SK-N-SH treated with all-trans-retinoic acid at 6 μM for 48 hours (cell line): ENCODE measurements around the gene UPB1.

Experiments used
- ATAC-seq: fragments of 200-7000 bp; cut with Tn5 transposase; 3 replicates; pipeline ENCODE4 v1.9.1; 2020; ENCODE audit warnings: mild to moderate bottlenecking, moderate library complexity
- ARNTL ChIP-seq: fragments of 450-650 bp; formaldehyde crosslinking; IDR thresholded peaks from 2 replicates; pipeline ENCODE4 v1.5.0; 2020; ENCODE audit warnings: low read depth, mild to moderate bottlenecking, moderate library complexity, borderline replicate concordance
- BACH2 ChIP-seq: fragments of 250-450 bp; sonication (Bioruptor Pico); IDR thresholded peaks from 2 replicates; pipeline ENCODE4 v1.9.0; 2021; ENCODE audit warnings: mild to moderate bottlenecking, borderline replicate concordance
- CSDC2 ChIP-seq: fragments of 250-450 bp; sonication (Bioruptor Pico); IDR thresholded peaks from 2 replicates; pipeline ENCODE4 v1.5.0; 2020; ENCODE audit warnings: mild to moderate bottlenecking, moderate library complexity
- GLIS3 ChIP-seq: fragments of 250-450 bp; sonication (Bioruptor Pico); IDR thresholded peaks from 2 replicates; pipeline ENCODE4 v1.5.0; 2020; ENCODE audit warnings: mild to moderate bottlenecking, moderate library complexity
- ISL1 ChIP-seq: fragments of 250-450 bp; sonication (Bioruptor Pico); IDR thresholded peaks from 2 replicates; pipeline ENCODE4 v2.1.2; 2022; ENCODE audit warnings: mild to moderate bottlenecking, moderate library complexity
- OSR1 ChIP-seq: fragments of 250-450 bp; sonication (Bioruptor Pico); IDR thresholded peaks from 2 replicates; pipeline ENCODE4 v1.8.0; 2022; ENCODE audit warnings: moderate library complexity, mild to moderate bottlenecking, inconsistent platforms
- PATZ1 ChIP-seq: fragments of 250-450 bp; sonication (Bioruptor Pico); IDR thresholded peaks from 2 replicates; pipeline ENCODE4 v1.8.0; 2020; ENCODE audit warnings: mild to moderate bottlenecking, moderate library complexity, borderline replicate concordance
- RARB ChIP-seq: fragments of 250-450 bp; sonication (Bioruptor Pico); IDR thresholded peaks from 2 replicates; pipeline ENCODE4 v1.8.0; 2021; ENCODE audit warnings: mild to moderate bottlenecking, moderate library complexity
- SNAI2 ChIP-seq: fragments of 250-450 bp; sonication (Bioruptor Pico); IDR thresholded peaks from 2 replicates; pipeline ENCODE4 v1.5.0; 2020; ENCODE audit warnings: mild to moderate bottlenecking, moderate library complexity
- TCF4 ChIP-seq: fragments of 250-450 bp; sonication (Bioruptor Pico); IDR thresholded peaks from 2 replicates; pipeline ENCODE4 v1.8.0; 2021; ENCODE audit warnings: mild to moderate bottlenecking, moderate library complexity, borderline replicate concordance
- TOX ChIP-seq: fragments of 250-450 bp; sonication (Bioruptor Pico); IDR thresholded peaks from 2 replicates; pipeline ENCODE4 v1.8.0; 2021; ENCODE audit warnings: mild to moderate bottlenecking, moderate library complexity, borderline replicate concordance
- TSHZ2 ChIP-seq: fragments of 250-450 bp; sonication (Bioruptor Pico); IDR thresholded peaks from 2 replicates; pipeline ENCODE4 v1.5.0; 2020; ENCODE audit warnings: mild to moderate bottlenecking, moderate library complexity
- ZC3H10 ChIP-seq: fragments of 250-450 bp; sonication (Bioruptor Pico); IDR thresholded peaks from 2 replicates; pipeline ENCODE4 v1.5.1; 2021; ENCODE audit warnings: mild to moderate bottlenecking, moderate library complexity
- ZFP3 ChIP-seq: fragments of 250-450 bp; sonication (Bioruptor Pico); IDR thresholded peaks from 2 replicates; pipeline ENCODE4 v1.5.0; 2020; ENCODE audit warnings: mild to moderate bottlenecking, moderate library complexity
- ZNF565 ChIP-seq: fragments of 450-650 bp; formaldehyde crosslinking; conservative IDR thresholded peaks from 2 replicates; pipeline ENCODE4 v1.5.0; 2020; ENCODE audit warnings: low read depth, mild to moderate bottlenecking, moderate library complexity
- ZNF70 ChIP-seq: fragments of 450-650 bp; formaldehyde crosslinking; IDR thresholded peaks from 2 replicates; pipeline ENCODE4 v1.5.0; 2020; ENCODE audit warnings: mild to moderate bottlenecking, moderate library complexity
- ZNF8 ChIP-seq: fragments of 450-650 bp; formaldehyde crosslinking; IDR thresholded peaks from 2 replicates; pipeline ENCODE4 v1.5.0; 2020; ENCODE audit warnings: mild to moderate bottlenecking, moderate library complexity
- TF ChIP-seq, protein P1 (sequence below): fragments of 250-450 bp; sonication (Bioruptor Pico); IDR thresholded peaks from 2 replicates; pipeline ENCODE4 v1.5.1; 2021; ENCODE audit warnings: mild to moderate bottlenecking, moderate library complexity
- TF ChIP-seq, protein P2 (sequence below): fragments of 250-450 bp; sonication (Bioruptor Pico); IDR thresholded peaks from 2 replicates; pipeline ENCODE4 v1.8.0; 2021; ENCODE audit warnings: low read depth, mild to moderate bottlenecking, moderate library complexity, borderline replicate concordance

UPB1 gene

GRCh38 chr22:24502034-24502433 lies 6.9 kb downstream of the UPB1 start:
- no peak for TF ChIP-seq BACH2 (CRISPR knock-in tag)
- TF ChIP-seq, protein P1, sequence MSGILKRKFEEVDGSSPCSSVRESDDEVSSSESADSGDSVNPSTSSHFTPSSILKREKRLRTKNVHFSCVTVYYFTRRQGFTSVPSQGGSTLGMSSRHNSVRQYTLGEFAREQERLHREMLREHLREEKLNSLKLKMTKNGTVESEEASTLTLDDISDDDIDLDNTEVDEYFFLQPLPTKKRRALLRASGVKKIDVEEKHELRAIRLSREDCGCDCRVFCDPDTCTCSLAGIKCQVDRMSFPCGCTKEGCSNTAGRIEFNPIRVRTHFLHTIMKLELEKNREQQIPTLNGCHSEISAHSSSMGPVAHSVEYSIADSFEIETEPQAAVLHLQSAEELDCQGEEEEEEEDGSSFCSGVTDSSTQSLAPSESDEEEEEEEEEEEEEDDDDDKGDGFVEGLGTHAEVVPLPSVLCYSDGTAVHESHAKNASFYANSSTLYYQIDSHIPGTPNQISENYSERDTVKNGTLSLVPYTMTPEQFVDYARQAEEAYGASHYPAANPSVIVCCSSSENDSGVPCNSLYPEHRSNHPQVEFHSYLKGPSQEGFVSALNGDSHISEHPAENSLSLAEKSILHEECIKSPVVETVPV = no peak
- no peak for TF ChIP-seq OSR1 (CRISPR knock-in tag)
- TF ChIP-seq ZNF565 (CRISPR knock-in tag) = no peak
- no peak for TF ChIP-seq RARB (CRISPR knock-in tag)
- no peak for TF ChIP-seq SNAI2
- no peak for TF ChIP-seq GLIS3 (CRISPR knock-in tag)
- no peak for TF ChIP-seq ARNTL (CRISPR knock-in tag)
- no peak for TF ChIP-seq TOX (CRISPR knock-in tag)
- no peak for ATAC-seq

GRCh38 chr22:24502541-24502940 lies 7.4 kb downstream of the UPB1 start:
- ATAC-seq = no peak
- no peak for TF ChIP-seq TSHZ2
- TF ChIP-seq ZNF70 (CRISPR knock-in tag) = no peak
- TF ChIP-seq, protein P2, sequence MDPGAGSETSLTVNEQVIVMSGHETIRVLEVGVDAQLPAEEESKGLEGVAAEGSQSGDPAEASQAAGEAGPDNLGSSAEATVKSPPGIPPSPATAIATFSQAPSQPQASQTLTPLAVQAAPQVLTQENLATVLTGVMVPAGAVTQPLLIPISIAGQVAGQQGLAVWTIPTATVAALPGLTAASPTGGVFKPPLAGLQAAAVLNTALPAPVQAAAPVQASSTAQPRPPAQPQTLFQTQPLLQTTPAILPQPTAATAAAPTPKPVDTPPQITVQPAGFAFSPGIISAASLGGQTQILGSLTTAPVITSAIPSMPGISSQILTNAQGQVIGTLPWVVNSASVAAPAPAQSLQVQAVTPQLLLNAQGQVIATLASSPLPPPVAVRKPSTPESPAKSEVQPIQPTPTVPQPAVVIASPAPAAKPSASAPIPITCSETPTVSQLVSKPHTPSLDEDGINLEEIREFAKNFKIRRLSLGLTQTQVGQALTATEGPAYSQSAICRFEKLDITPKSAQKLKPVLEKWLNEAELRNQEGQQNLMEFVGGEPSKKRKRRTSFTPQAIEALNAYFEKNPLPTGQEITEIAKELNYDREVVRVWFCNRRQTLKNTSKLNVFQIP = no peak
- TF ChIP-seq ISL1 (CRISPR knock-in tag) = no peak
- TF ChIP-seq BACH2 (CRISPR knock-in tag) = no peak

DNA sequence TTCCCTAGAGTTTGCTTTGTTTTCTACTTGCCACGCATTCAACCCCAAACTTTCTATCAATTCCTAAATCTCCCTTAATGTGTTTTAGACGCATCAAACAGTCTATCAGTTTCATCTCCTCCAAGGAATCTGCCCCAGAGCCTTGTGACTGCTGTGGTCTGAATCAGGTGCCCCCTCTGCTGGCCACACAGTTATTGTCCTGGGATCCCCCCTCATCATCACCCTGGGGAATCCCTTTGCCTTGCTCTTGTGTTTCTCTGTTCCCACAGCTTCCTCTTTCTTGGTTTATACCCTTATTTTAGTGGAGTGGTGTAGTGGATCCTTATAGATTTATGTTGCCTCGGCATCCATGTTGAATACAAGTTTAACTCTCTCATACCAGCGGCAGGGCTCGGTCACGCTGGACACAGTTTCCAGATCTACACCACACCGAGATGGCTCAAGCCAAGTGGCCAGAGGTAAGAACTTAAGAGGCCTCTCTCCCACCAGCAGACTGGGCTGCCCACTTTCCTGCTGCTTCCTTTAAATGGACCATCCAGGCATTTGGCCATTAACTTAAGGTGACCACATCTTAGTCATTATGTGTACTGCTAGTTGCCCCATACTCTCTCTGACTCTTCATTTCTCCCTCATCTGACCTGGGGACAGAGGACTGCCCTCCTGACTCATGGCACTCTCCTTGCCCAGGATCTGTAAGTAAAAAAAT lies 8.2 kb downstream of the UPB1 start:
- TF ChIP-seq ZNF565 (CRISPR knock-in tag) (no peak), ZNF8 (CRISPR knock-in tag) (no peak), SNAI2 (no peak), OSR1 (CRISPR knock-in tag) (no peak), TOX (CRISPR knock-in tag) (no peak), GLIS3 (CRISPR knock-in tag) (no peak), TCF4 (CRISPR knock-in tag) (no peak), ARNTL (CRISPR knock-in tag) (no peak), ZFP3 (CRISPR knock-in tag) (no peak), RARB (CRISPR knock-in tag) (no peak), PATZ1 (CRISPR knock-in tag) (no peak), ZNF70 (CRISPR knock-in tag) (no peak), BACH2 (CRISPR knock-in tag) (no peak), TSHZ2 (no peak), ZC3H10 (CRISPR knock-in tag) (no peak), CSDC2 (CRISPR knock-in tag) (no peak)
- TF ChIP-seq, protein P2 = no peak
- ATAC-seq = peak; percentile 97
